Skeletal muscle tissue (tissue), 4 donors: Measurements from ENCODE around the gene CLEC17A. TPM values are rescaled to one million over a fixed set of nuclear protein-coding genes. Genes with fewer than 3 reads are reported as not detected.
"Not testable (repeated sequence)": the region's sequence is repeated elsewhere in the genome, so short reads cannot be mapped to it uniquely, and the experiment has no call there.

Source experiments
- H3K27ac ChIP-seq: one replicate; pipeline ENCODE4 v1.7.0; 2013; ENCODE audit warnings: mild to moderate bottlenecking, low read depth, low read length, inconsistent platforms
- H3K27me3 ChIP-seq, 3 donors: one replicate each; pipeline ENCODE4 v1.7.0; 2013; ENCODE audit warnings: low read length in 3 of 3; ENCODE audit not compliant: control insufficient read depth in 3 of 3, insufficient read depth in 3 of 3
- H3K36me3 ChIP-seq, 3 donors: one replicate each; pipeline ENCODE4 v1.7.0; 2013; ENCODE audit warnings: low read length in 3 of 3; ENCODE audit not compliant: control insufficient read depth in 3 of 3, insufficient read depth in 3 of 3
- H3K4me1 ChIP-seq, 3 donors: one replicate each; pipeline ENCODE4 v1.7.0; 2013; ENCODE audit warnings: low read length in 3 of 3, mild to moderate bottlenecking in 3 of 3; ENCODE audit not compliant: control insufficient read depth in 3 of 3, insufficient read depth in 3 of 3
- H3K4me3 ChIP-seq, 3 donors: one replicate each; pipeline ENCODE4 v1.7.0; 2013; ENCODE audit warnings: low read length in 3 of 3
- H3K9ac ChIP-seq, 3 donors: one replicate each; pipeline ENCODE4 v1.7.0; 2013; ENCODE audit warnings: low read length in 3 of 3, mild to moderate bottlenecking in 3 of 3, moderate library complexity in 2 of 3, low read depth in 1 of 3
- H3K9me3 ChIP-seq, 3 donors: one replicate each; pipeline ENCODE4 v1.7.0; 2013; ENCODE audit warnings: low read length in 3 of 3; ENCODE audit not compliant: control insufficient read depth in 3 of 3
- total RNA-seq: library from RNA; depleted of rRNA; stranded (reverse); fragments of >200 nt; gene quantifications from one replicate; pipeline ENCODE4 v1.2.3, GENCODE V29; 2014
- donor health status: Osteomylitis.

CLEC17A gene
- total RNA-seq, 1 donor from 2014 or later = 0.52 TPM

DNA sequence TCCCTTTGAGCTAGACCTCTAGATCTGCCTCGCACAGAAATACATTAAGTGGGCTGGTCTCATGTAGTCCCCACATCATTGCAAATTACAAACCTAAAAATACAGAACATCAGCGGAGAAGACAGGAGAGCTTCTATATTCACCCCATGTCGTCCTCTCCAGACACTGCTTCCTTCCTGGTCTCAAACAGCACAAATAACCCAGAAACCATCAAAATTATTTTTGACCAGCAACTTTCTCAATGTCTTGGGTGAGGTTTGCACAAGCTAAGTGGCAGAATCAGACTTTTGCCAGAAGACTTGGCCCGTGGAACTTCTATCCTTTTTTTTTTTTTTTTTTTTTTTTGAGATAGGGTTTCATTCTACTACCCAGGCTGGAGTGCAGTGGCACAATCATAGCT, 28.2 kb downstream of the CLEC17A start:
- Histone ChIP-seq H3K36me3 (no peaks in the 10 kb centered on the region), H3K4me1 (no peaks in the 10 kb centered on the region), H3K27me3 (no peaks in the 10 kb centered on the region), H3K9ac (no peak overlapping the region), H3K4me3 (no peak overlapping the region), H3K27ac (no peak overlapping the region), H3K9me3 (no peaks in the 10 kb centered on the region)

DNA sequence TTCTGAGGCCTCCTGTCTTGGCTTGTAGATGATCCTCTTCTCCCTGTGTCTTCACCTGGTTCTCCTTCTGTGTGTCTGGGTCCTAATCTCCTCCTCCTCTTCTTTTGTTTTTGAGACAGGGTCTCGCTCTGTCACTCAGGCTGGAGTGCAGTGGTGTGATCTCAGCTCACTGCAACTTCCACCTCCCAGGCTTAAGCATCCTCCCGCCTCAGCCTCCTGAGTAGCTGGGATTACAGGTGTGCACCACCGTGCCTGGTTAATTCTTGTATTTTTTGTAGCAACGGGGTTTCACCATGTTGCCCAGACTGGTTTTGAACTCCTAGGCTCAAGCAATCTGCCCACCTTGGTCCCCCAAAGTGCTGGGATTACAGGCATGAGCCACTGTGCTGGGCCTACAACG, 29.4 kb downstream of the CLEC17A start:
- not testable (repeated sequence) for H3K4me3 ChIP-seq, H3K36me3 ChIP-seq, H3K9ac ChIP-seq, H3K4me1 ChIP-seq, H3K27ac ChIP-seq, H3K9me3 ChIP-seq, H3K27me3 ChIP-seq

DNA sequence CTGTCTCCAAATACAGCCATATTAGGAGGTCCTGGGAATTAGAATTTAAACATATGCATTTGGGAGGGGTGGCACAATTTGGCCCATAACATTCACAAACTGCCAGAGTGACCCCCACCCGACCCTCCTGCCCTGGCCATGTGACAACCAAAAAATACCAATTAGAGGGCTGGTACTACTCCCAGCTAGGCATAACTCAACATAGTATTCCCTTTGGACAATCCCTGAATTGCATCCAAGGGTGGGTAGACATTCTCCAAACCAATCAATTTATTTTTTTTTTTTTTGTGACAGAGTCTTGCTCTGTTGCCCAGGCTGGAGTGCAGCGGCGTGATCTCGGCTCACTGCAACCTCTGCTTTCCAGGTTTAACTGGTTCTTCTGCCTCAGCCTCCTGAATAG, 29.8 kb downstream of the CLEC17A start:
- Histone ChIP-seq H3K36me3 (no peaks in the 10 kb centered on the region), H3K4me3 (no peak overlapping the region), H3K27ac (no peak overlapping the region), H3K4me1 (no peaks in the 10 kb centered on the region), H3K27me3 (no peaks in the 10 kb centered on the region), H3K9ac (no peak overlapping the region), H3K9me3 (no peaks in the 10 kb centered on the region)

DNA sequence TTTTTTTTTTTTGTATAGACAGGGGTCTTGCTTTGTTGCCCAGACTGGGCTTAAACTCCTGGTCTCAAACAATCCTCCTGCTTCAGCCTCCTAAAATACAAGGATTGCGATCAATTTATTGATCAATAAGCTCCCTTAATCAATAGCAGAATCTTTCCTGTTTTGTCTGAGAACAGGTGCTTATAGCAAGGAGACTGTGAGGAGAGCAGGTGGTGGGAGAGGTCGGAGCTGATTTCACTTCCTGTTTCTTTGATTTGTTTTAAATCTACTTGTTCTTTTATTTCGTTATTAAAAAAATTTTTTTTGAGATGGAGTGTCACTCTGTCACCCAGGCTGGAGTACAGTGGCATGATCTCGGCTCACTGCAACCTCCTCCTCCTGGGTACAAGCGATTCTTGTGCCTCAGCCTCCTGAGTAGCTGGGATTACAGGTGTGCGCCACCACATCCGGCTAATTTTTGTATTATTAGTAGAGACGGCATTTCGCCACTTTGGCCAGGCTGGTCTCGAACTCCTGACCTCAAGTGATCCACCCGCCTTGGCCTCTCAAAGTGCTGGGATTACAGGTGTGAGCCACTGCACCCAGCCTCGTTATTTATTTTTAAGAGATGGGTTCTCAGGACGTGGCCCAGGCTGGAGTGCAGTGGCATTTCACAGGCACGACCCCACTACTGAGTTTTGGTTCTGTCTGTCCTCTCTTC, 30.7 kb downstream of the CLEC17A start:
- H3K36me3 ChIP-seq, H3K4me3 ChIP-seq, H3K27ac ChIP-seq, H3K9ac ChIP-seq, H3K4me1 ChIP-seq, H3K27me3 ChIP-seq, H3K9me3 ChIP-seq: not testable (repeated sequence)

DNA sequence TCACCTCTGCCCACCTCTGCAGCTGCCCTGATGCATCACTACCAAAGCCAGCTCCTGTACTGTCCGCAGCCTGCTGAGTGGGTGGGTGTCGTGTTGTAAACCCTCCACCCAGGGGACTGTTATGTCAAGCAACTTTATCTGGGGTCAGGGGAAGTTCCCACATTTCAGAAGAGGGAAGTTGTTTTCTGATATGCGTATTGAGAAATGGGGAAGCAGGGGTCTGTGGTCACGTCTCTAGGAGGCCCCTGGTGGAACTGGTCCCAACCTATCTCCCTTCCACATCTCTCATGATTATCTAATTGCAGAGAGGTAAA, 31.2 kb downstream of the CLEC17A start:
- H3K27ac ChIP-seq = no peak overlapping the region
- H3K9me3 ChIP-seq = peaks cover 0 to 3% (median 2%) of the 10 kb centered on the region in 3 donors
- no peaks in the 10 kb centered on the region for H3K36me3 ChIP-seq
- H3K4me3 ChIP-seq = no peak overlapping the region
- no peak overlapping the region for H3K9ac ChIP-seq
- no peaks in the 10 kb centered on the region for H3K4me1 ChIP-seq
- H3K27me3 ChIP-seq = no peaks in the 10 kb centered on the region

DNA sequence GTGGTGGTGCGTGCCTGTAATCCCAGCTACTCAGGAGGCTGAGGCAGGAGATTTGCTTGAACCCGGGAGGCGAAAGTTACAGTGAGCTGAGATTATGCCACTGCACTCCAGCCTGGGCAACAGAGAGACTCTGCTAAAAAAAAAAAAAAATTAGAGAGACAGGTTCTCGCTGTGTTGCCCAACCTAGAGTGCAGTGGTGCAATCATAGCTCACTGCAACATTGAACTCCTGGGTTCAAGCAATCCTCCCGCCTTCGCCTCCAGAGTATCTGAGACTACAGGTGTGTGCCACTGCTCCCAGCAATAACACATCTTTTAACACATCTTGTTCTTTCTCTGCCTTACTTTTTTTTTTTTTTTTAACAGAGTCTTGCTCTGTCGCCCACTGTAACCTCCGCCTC, 32.7 kb downstream of the CLEC17A start:
- no peaks in the 10 kb centered on the region for H3K27me3 ChIP-seq
- H3K9me3 ChIP-seq = peaks cover 2 to 5% (median 4%) of the 10 kb centered on the region in 3 donors
- H3K4me1 ChIP-seq = no peaks in the 10 kb centered on the region
- H3K9ac ChIP-seq = no peak overlapping the region
- no peak overlapping the region for H3K27ac ChIP-seq
- no peak overlapping the region for H3K4me3 ChIP-seq
- H3K36me3 ChIP-seq = no peaks in the 10 kb centered on the region

DNA sequence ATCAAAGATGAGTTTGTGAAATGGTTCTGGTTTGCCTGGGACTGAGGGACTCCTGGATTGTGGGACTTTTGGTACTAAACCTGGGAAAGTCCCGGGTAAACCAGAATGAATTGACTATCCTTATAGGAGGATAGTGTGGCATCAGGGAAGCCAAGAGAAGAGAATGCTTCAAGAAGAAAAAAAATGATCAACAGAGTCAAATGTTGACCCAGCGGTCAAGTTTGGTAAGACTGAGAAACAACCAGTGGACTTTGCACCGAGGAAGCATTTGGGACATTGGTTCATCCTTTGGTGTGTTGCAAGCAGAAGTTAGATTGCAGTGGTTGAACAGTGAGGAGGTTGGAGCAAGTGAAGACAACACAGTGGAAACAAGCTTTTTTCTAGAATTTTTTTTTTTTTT, 33.5 kb downstream of the CLEC17A start:
- no peaks in the 10 kb centered on the region for H3K4me1 ChIP-seq
- H3K27me3 ChIP-seq = no peaks in the 10 kb centered on the region
- H3K4me3 ChIP-seq = no peak overlapping the region
- peaks cover 2 to 5% (median 4%) of the 10 kb centered on the region in 3 donors for H3K9me3 ChIP-seq
- no peak overlapping the region for H3K9ac ChIP-seq
- no peaks in the 10 kb centered on the region for H3K36me3 ChIP-seq
- H3K27ac ChIP-seq = no peak overlapping the region

DNA sequence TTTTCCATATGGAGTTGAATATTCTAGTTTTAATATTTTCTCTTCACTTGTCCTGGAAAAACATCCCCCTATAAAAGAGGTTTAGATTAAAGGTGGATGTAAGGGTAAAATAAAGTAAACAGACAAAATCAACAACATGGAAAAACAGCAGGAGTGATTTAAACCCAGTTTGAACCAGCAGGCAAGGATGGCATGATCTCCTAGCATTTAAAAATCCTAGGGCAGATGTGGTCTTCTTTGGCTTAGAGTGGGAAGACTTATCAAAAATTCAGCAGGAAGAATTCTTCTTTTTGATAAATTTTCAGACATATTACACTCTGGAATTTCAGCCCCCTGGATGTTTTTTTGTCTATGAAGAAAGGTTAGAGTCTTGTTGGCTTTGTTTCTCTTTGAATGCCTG, 36.5 kb downstream of the CLEC17A start:
- Histone ChIP-seq H3K36me3 (no peaks in the 10 kb centered on the region), H3K27me3 (no peaks in the 10 kb centered on the region), H3K4me3 (no peak overlapping the region), H3K4me1 (no peaks in the 10 kb centered on the region), H3K9ac (no peak overlapping the region), H3K27ac (no peak overlapping the region), H3K9me3 (peaks cover 2 to 5% (median 4%) of the 10 kb centered on the region in 3 donors)

DNA sequence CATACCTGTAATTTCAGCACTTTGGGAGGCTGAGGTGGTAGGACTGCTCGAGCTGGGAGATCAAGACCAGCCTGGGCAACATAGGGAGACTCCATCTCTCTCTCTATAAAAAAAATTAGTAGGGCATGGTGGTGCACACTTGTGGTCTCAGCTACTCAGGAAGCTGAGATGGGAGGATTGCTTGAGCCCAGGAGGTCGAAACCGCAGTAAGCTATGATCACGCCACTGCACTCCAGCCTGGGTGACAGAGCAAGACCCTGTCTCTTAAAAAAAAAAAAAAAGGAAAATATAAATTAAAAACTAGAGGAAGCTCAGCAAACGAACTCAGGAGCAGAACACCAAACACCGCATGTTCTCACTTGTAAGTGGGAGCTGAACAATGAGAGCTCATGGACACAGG, 41.6 kb downstream of the CLEC17A start:
- not testable (repeated sequence) for H3K27ac ChIP-seq, H3K4me1 ChIP-seq, H3K36me3 ChIP-seq, H3K9me3 ChIP-seq, H3K27me3 ChIP-seq, H3K9ac ChIP-seq, H3K4me3 ChIP-seq

DNA sequence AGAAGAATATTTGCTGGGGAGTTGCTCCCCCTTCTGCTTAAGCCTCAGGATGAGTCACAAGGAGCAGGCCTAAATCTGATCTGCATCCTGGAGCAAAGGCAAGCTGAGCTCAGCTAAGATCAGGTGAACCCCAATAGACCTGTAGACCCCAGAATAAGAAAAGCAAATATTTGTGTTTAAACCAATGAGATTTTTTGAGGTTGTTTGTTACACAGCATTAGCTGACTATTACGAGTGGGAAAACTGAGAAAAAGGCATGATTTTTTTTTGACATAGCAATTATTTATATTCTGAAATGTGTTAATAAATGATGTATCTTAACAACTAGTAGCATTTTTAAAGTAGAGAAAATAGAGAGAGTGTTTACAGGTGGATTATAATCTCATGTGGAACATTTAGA, 46.7 kb downstream of the CLEC17A start:
- H3K4me1 ChIP-seq = no peaks in the 10 kb centered on the region
- H3K27ac ChIP-seq = no peak overlapping the region
- no peak overlapping the region for H3K4me3 ChIP-seq
- no peaks in the 10 kb centered on the region for H3K36me3 ChIP-seq
- H3K9me3 ChIP-seq = peaks cover 2 to 8% (median 3%) of the 10 kb centered on the region in 3 donors
- no peaks in the 10 kb centered on the region for H3K27me3 ChIP-seq
- H3K9ac ChIP-seq = no peak overlapping the region

DNA sequence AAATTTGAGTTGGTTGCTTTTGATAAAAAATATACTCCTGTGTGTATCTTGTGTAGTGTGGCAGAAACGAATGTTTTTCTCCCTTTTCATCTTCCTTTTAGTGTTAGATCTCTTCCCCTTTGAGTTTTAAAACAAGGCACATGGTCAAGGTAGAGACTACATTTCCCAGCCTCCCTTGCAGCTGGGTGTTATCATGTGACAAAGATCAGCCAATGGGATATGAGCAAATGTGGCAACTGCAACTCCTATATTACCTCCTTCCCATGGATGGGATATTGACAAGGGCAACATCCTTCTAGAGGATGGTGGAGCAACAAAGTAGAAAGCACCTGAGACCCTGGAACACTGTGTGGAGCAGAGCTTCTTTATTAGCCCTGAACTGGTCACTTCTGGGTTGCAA, 49.4 kb downstream of the CLEC17A start:
- Histone ChIP-seq H3K4me1 (no peaks in the 10 kb centered on the region), H3K9ac (no peak overlapping the region), H3K9me3 (peaks cover 2 to 8% (median 3%) of the 10 kb centered on the region in 3 donors), H3K27me3 (no peaks in the 10 kb centered on the region), H3K4me3 (no peak overlapping the region), H3K27ac (no peak overlapping the region), H3K36me3 (no peaks in the 10 kb centered on the region)
